ENCODE results near the gene NOVA1.

DNA sequence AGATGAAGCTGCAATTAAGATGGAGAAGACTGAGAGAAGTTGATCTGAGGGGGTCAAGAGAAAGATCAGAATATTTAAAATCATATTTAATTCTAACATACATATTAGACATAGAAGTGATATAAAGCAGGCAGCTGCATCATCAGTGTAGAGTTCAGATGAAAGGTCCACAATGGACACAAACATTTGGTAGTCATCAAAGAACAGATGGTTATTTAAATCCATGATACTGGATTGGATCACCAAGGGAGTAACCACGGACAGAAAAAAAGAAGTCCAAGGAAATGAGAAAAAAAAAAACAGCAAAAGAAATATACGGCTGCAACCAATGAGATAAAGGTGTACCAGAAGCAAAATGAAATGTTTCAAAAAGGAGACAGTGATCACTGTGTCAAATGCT lies 20.1 kb downstream of the NOVA1 start:
- no peak for TF ChIP-seq ZNF565 (CRISPR knock-in tag; conservative IDR thresholded peaks at IDR 0.05; ENCODE audit: low read depth)
- TF ChIP-seq ARNTL (CRISPR knock-in tag; IDR thresholded peaks at IDR 0.05; ENCODE audit: borderline replicate concordance, low read depth): no peak
- TF ChIP-seq ZNF70 (CRISPR knock-in tag; IDR thresholded peaks at IDR 0.05): no peak
- no peak for TF ChIP-seq ZFP30 (CRISPR knock-in tag; IDR thresholded peaks at IDR 0.05)
- no peak for TF ChIP-seq PPARA (CRISPR knock-in tag; IDR thresholded peaks at IDR 0.05; ENCODE audit: borderline replicate concordance)
- TF ChIP-seq, protein P1, sequence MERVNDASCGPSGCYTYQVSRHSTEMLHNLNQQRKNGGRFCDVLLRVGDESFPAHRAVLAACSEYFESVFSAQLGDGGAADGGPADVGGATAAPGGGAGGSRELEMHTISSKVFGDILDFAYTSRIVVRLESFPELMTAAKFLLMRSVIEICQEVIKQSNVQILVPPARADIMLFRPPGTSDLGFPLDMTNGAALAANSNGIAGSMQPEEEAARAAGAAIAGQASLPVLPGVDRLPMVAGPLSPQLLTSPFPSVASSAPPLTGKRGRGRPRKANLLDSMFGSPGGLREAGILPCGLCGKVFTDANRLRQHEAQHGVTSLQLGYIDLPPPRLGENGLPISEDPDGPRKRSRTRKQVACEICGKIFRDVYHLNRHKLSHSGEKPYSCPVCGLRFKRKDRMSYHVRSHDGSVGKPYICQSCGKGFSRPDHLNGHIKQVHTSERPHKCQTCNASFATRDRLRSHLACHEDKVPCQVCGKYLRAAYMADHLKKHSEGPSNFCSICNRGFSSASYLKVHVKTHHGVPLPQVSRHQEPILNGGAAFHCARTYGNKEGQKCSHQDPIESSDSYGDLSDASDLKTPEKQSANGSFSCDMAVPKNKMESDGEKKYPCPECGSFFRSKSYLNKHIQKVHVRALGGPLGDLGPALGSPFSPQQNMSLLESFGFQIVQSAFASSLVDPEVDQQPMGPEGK (CRISPR knock-in tag; IDR thresholded peaks at IDR 0.05; ENCODE audit: borderline replicate concordance): no peak
